Measurements from ENCODE around the gene METTL9.

DNA sequence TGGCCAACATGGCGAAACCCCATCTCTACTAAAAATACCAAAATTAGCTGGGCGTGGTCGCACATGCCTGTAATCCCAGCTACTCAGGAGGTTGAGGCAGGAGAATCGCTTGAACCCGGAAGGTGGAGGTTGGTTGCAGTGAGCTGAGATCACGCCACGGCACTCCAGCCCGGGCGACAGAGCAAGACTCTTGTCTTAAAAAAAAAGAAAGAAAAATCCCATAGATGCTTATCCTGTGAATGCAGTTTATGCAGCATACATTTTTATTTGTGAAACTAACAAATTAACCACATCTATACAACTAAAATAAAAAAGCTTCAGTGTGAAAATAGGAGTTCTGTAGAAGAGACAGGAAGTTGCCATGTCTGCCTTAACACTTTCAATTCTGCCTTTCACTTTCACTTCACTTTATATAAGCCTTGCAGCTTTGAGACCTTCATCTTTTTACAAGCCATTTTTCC lies 45.9 kb downstream of the METTL9 start:
- TF ChIP-seq POLR2AphosphoS5 (IDR thresholded peaks at IDR 0.05; ENCODE audit: low read depth, low read length), result no peak
- no peak for TF ChIP-seq SIN3A (IDR thresholded peaks at IDR 0.05; ENCODE audit: borderline replicate concordance, insufficient read depth, low read length)
- TF ChIP-seq, protein P1, sequence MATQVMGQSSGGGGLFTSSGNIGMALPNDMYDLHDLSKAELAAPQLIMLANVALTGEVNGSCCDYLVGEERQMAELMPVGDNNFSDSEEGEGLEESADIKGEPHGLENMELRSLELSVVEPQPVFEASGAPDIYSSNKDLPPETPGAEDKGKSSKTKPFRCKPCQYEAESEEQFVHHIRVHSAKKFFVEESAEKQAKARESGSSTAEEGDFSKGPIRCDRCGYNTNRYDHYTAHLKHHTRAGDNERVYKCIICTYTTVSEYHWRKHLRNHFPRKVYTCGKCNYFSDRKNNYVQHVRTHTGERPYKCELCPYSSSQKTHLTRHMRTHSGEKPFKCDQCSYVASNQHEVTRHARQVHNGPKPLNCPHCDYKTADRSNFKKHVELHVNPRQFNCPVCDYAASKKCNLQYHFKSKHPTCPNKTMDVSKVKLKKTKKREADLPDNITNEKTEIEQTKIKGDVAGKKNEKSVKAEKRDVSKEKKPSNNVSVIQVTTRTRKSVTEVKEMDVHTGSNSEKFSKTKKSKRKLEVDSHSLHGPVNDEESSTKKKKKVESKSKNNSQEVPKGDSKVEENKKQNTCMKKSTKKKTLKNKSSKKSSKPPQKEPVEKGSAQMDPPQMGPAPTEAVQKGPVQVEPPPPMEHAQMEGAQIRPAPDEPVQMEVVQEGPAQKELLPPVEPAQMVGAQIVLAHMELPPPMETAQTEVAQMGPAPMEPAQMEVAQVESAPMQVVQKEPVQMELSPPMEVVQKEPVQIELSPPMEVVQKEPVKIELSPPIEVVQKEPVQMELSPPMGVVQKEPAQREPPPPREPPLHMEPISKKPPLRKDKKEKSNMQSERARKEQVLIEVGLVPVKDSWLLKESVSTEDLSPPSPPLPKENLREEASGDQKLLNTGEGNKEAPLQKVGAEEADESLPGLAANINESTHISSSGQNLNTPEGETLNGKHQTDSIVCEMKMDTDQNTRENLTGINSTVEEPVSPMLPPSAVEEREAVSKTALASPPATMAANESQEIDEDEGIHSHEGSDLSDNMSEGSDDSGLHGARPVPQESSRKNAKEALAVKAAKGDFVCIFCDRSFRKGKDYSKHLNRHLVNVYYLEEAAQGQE (IDR thresholded peaks at IDR 0.05; ENCODE audit: insufficient read depth in 1 of 2, low read depth in 2 of 2, low read length in 2 of 2), result no peak
- no peak for TF ChIP-seq TAF1 (IDR thresholded peaks at IDR 0.05; ENCODE audit: borderline replicate concordance, insufficient read depth, low read length)
- no peak for TF ChIP-seq FOXP2 (optimal IDR thresholded peaks at IDR 0.05; ENCODE audit: borderline replicate concordance, extremely low read depth, extremely low read length, insufficient read depth)

Data from PFSK-1 (cell line).